HEK293 (cell line): ENCODE measurements around the gene IGLON5.

Experiments used
- CTCF ChIP-seq: fragments of 450-650 bp; formaldehyde crosslinking; IDR thresholded peaks from 2 replicates; pipeline ENCODE4 v1.5.1; 2016; ENCODE audit warnings: missing biosample characterization, missing genetic modification characterization
- MZF1 ChIP-seq: fragments of 450-650 bp; formaldehyde crosslinking; IDR thresholded peaks from 2 replicates; pipeline ENCODE4 v1.5.1; 2017; ENCODE audit warnings: missing biosample characterization, missing genetic modification characterization, borderline replicate concordance
- SCRT1 ChIP-seq: fragments of 450-650 bp; formaldehyde crosslinking; IDR thresholded peaks from 2 replicates; pipeline ENCODE4 v1.5.1; 2016; ENCODE audit warnings: missing biosample characterization, missing genetic modification characterization, borderline replicate concordance
- SP7 ChIP-seq: fragments of 450-650 bp; formaldehyde crosslinking; IDR thresholded peaks from 2 replicates; pipeline ENCODE4 v1.5.1; 2016; ENCODE audit warnings: missing biosample characterization, missing genetic modification characterization
- ZBTB10 ChIP-seq: fragments of 450-650 bp; formaldehyde crosslinking; IDR thresholded peaks from 2 replicates; pipeline ENCODE4 v1.5.1; 2016; ENCODE audit warnings: missing biosample characterization, missing genetic modification characterization
- ZBTB17 ChIP-seq: fragments of 450-650 bp; formaldehyde crosslinking; IDR thresholded peaks from 2 replicates; pipeline ENCODE4 v1.5.1; 2016; ENCODE audit warnings: missing biosample characterization, missing genetic modification characterization
- ZNF148 ChIP-seq: fragments of 450-650 bp; formaldehyde crosslinking; IDR thresholded peaks from 2 replicates; pipeline ENCODE4 v1.5.0; 2017; ENCODE audit warnings: missing biosample characterization, missing genetic modification characterization, borderline replicate concordance
- ZNF654 ChIP-seq: fragments of 450-650 bp; formaldehyde crosslinking; IDR thresholded peaks from 2 replicates; pipeline ENCODE4 v1.5.1; 2016; ENCODE audit warnings: low read depth, missing biosample characterization, missing genetic modification characterization

- TF ChIP-seq SP7 = no peak
- no peak for TF ChIP-seq ZBTB17 (tag by site-specific recombination)
- TF ChIP-seq SCRT1 (tag by site-specific recombination) = no peak
- no peak for TF ChIP-seq MZF1
- no peak for TF ChIP-seq CTCF
- TF ChIP-seq ZBTB10 = no peak
- no peak for TF ChIP-seq ZNF654
- TF ChIP-seq ZNF148 = no peak
Observed at GRCh38 chr19:51351266-51351990, 40.0 kb downstream of the IGLON5 start.
